ENCODE results near the gene ELOVL5. TPM values are rescaled to one million over a fixed set of nuclear protein-coding genes. Genes with fewer than 3 reads are reported as not detected.

Gene ELOVL5
- total RNA-seq, 2 experiments from 2014 or later, result 88.3 to 92.7 TPM

DNA sequence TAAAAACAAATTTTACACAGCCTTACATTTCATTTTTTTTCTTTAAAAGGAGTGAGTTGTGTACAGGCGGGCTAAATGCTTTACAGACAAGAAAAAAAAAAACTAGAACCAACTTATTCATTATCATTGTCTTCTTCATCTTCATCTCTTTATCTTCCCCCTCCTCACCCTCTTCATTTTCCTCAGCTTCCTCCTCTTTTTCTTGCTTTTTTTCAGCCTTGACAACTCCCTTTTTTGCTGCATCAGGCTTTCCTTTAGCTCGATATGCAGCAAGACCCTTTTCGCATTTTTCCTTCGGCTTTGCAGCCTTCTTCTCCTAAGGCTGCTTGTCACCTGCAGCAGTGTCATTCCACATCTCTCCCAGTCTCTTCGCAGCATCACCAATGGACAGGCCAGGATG, 113.2 kb downstream of the ELOVL5 start:
- ChIA-PET CTCF (no interaction called here), POLR2A (interaction anchor here (0.6 kb wide), 1 partner anchor 241 kb away, joined by 4 read pairs; the partner anchor contains the start of gene GSTA4)
- Mint-ChIP-seq H3K27me3 (no peaks in the 10 kb centered on the region), H3K9me3 (peaks cover 8% of the 10 kb centered on the region), H3K36me3 (ENCODE audit: low read depth) (peaks cover 1% of the 10 kb centered on the region), H3K4me3 (no peak overlapping the region), H3K4me1 (ENCODE audit: low read depth) (peaks cover 39% of the 10 kb centered on the region), H3K27ac (no peak overlapping the region)
- ATAC-seq (no peak), DNase-seq (no peak)
- intact Hi-C loops (cut with micrococcal nuclease), result no loop called here
- TF ChIP-seq CTCF (IDR thresholded peaks at IDR 0.05), result no peak

GRCh38 chr6:53233309-53233708, 115.4 kb downstream of the ELOVL5 start:
- intact Hi-C loops (cut with micrococcal nuclease), result no loop called here
- Mint-ChIP-seq H3K9me3 (no peaks in the 10 kb centered on the region), H3K4me3 (no peak overlapping the region), H3K27ac (no peak overlapping the region), H3K36me3 (ENCODE audit: low read depth) (no peaks in the 10 kb centered on the region), H3K27me3 (no peaks in the 10 kb centered on the region), H3K4me1 (ENCODE audit: low read depth) (peaks cover 29% of the 10 kb centered on the region)
- no peak for TF ChIP-seq CTCF (IDR thresholded peaks at IDR 0.05)
- ChIA-PET CTCF (interaction anchor here (0.6 kb wide), 1 partner anchor 320 kb away, joined by 3 read pairs; no protein-coding TSS in a partner anchor), POLR2A (no interaction called here)
- ATAC-seq, result no peak
- DNase-seq, result no peak

DNA sequence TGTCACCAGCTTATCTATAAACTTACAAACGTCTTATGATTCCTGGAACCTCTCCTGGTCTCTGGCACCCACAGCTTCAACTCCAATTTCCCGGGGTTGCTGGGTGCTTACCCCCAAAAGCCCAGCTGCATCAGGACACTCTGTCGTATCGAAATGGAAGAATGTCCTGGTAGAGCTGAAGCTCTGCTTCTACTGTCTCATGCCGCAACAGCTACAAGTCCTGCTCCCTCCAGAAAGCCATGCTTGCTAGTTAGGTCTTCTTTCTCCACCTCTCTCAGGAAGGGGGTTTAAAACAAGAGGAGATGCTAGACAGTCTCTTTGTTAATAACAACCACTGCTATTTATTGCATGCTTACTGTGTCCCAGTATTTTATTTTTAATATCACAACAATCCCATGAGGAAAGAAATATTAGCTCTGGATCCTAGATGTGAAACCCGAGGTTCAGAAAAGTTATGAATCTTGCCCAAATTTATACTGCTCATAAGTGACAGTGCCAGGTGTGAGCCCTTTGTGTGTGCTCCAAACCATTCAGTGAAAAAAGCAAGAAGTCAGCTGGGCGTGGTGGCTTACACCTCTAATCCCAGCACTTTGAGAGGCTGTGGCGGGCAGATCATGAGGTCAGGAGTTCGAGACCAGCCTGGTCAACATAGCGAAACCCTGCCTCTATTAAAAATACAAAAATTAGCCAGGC, 117.8 kb downstream of the ELOVL5 start:
- ChIA-PET CTCF (interaction anchor here (0.6 to 1.3 kb wide), 4 partner anchors 48 to 235 kb away, joined by 3 to 7 read pairs (median 3); no protein-coding TSS in a partner anchor), POLR2A (interaction anchor here (0.6 kb wide), 1 partner anchor 52 kb away, joined by 3 read pairs; no protein-coding TSS in a partner anchor)
- intact Hi-C loops (cut with micrococcal nuclease), result no loop called here
- H3K9me3 Mint-ChIP-seq, result no peaks in the 10 kb centered on the region
- no peak overlapping the region for H3K4me3 Mint-ChIP-seq
- H3K27me3 Mint-ChIP-seq, result no peaks in the 10 kb centered on the region
- DNase-seq (no peak), ATAC-seq (no peak)
- no peak for TF ChIP-seq CTCF (IDR thresholded peaks at IDR 0.05)
- H3K36me3 Mint-ChIP-seq (ENCODE audit: low read depth), result no peaks in the 10 kb centered on the region
- peaks cover 21% of the 10 kb centered on the region for H3K4me1 Mint-ChIP-seq (ENCODE audit: low read depth)
- H3K27ac Mint-ChIP-seq, result peak overlapping the region; percentile 83

DNA sequence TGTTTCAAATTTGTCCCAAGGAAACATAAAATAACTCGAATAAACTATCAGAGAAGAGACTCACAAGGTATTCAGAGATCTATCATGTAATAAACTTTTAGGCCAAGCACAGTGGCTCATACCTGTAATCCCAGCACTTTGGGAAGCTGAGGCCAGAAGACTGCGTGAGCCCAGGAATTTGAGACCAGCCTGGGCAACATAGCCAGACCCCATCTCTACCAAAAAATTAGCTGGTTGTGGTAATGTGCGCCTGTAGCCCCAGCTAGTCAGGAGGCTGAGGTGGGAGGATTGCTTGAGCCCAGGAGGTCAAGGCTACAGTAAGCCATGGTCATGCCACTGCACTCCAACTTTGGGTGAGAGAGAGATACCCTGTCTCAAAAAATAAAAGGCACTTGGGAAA, 120.9 kb downstream of the ELOVL5 start:
- Mint-ChIP-seq H3K27me3 (no peaks in the 10 kb centered on the region), H3K4me3 (no peak overlapping the region), H3K9me3 (no peaks in the 10 kb centered on the region), H3K36me3 (ENCODE audit: low read depth) (no peaks in the 10 kb centered on the region), H3K4me1 (ENCODE audit: low read depth) (peaks cover 17% of the 10 kb centered on the region), H3K27ac (no peak overlapping the region)
- CTCF ChIA-PET, result interaction anchor here (1.7 kb wide), 1 partner anchor 26 kb away, joined by 3 read pairs; no protein-coding TSS in a partner anchor
- TF ChIP-seq CTCF (IDR thresholded peaks at IDR 0.05), result no peak
- POLR2A ChIA-PET, result no interaction called here
- no peak for DNase-seq
- intact Hi-C loops (cut with micrococcal nuclease), result no loop called here
- ATAC-seq, result no peak

DNA sequence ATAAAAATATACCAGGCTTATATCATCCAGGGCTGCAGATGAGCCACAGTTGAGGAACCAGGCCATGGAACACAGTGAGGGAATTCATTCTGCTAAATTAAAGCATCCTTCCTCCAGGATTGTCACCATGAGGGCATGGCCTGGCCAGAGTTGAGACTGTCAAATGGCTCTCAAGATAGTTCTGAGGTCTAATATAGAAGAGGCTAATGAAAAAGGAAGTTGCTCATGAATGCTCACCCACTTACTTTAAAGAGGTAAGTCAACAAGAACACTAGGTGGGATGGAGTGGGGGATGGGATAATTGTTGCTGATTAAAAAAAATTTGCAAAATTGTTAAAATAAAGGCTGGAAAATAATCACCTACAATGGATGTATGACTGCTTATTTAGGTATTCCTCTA, 128.1 kb downstream of the ELOVL5 start:
- Mint-ChIP-seq H3K4me3 (no peak overlapping the region), H3K9me3 (peaks cover 3% of the 10 kb centered on the region), H3K36me3 (ENCODE audit: low read depth) (no peaks in the 10 kb centered on the region), H3K4me1 (ENCODE audit: low read depth) (peaks cover 10% of the 10 kb centered on the region), H3K27ac (no peak overlapping the region), H3K27me3 (no peaks in the 10 kb centered on the region)
- ATAC-seq (no peak), DNase-seq (no peak)
- POLR2A ChIA-PET, result no interaction called here
- CTCF ChIA-PET, result no interaction called here
- intact Hi-C loops (cut with micrococcal nuclease), result no loop called here
- TF ChIP-seq CTCF (IDR thresholded peaks at IDR 0.05), result no peak
